ENCODE measurements around the gene MEIS1. TPM values are rescaled to one million over a fixed set of nuclear protein-coding genes. Genes with fewer than 3 reads are reported as not detected.

MEIS1 gene
- total and polyA plus RNA-seq, 2 experiments from 2014 or later: 0.16 to 0.28 TPM

DNA sequence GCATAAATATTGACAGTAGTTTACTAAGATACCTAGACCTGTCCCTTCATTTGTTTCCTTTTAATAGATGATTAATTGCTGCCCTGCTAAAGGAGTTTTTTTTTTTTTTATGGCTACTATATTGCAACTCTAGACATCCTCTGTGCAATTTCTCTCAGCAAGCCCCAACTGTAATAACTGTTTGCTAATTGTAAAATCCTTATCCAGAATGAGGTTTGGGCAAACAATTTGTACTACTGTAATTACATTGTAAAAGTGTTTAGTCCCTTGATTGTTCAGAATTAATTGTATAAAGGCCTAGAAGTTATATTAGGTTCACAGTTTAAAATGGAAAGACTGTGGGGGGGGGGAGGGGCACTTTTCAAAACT is 3.7 kb upstream of the MEIS1 start (continued):
- TF ChIP-seq, protein P1, sequence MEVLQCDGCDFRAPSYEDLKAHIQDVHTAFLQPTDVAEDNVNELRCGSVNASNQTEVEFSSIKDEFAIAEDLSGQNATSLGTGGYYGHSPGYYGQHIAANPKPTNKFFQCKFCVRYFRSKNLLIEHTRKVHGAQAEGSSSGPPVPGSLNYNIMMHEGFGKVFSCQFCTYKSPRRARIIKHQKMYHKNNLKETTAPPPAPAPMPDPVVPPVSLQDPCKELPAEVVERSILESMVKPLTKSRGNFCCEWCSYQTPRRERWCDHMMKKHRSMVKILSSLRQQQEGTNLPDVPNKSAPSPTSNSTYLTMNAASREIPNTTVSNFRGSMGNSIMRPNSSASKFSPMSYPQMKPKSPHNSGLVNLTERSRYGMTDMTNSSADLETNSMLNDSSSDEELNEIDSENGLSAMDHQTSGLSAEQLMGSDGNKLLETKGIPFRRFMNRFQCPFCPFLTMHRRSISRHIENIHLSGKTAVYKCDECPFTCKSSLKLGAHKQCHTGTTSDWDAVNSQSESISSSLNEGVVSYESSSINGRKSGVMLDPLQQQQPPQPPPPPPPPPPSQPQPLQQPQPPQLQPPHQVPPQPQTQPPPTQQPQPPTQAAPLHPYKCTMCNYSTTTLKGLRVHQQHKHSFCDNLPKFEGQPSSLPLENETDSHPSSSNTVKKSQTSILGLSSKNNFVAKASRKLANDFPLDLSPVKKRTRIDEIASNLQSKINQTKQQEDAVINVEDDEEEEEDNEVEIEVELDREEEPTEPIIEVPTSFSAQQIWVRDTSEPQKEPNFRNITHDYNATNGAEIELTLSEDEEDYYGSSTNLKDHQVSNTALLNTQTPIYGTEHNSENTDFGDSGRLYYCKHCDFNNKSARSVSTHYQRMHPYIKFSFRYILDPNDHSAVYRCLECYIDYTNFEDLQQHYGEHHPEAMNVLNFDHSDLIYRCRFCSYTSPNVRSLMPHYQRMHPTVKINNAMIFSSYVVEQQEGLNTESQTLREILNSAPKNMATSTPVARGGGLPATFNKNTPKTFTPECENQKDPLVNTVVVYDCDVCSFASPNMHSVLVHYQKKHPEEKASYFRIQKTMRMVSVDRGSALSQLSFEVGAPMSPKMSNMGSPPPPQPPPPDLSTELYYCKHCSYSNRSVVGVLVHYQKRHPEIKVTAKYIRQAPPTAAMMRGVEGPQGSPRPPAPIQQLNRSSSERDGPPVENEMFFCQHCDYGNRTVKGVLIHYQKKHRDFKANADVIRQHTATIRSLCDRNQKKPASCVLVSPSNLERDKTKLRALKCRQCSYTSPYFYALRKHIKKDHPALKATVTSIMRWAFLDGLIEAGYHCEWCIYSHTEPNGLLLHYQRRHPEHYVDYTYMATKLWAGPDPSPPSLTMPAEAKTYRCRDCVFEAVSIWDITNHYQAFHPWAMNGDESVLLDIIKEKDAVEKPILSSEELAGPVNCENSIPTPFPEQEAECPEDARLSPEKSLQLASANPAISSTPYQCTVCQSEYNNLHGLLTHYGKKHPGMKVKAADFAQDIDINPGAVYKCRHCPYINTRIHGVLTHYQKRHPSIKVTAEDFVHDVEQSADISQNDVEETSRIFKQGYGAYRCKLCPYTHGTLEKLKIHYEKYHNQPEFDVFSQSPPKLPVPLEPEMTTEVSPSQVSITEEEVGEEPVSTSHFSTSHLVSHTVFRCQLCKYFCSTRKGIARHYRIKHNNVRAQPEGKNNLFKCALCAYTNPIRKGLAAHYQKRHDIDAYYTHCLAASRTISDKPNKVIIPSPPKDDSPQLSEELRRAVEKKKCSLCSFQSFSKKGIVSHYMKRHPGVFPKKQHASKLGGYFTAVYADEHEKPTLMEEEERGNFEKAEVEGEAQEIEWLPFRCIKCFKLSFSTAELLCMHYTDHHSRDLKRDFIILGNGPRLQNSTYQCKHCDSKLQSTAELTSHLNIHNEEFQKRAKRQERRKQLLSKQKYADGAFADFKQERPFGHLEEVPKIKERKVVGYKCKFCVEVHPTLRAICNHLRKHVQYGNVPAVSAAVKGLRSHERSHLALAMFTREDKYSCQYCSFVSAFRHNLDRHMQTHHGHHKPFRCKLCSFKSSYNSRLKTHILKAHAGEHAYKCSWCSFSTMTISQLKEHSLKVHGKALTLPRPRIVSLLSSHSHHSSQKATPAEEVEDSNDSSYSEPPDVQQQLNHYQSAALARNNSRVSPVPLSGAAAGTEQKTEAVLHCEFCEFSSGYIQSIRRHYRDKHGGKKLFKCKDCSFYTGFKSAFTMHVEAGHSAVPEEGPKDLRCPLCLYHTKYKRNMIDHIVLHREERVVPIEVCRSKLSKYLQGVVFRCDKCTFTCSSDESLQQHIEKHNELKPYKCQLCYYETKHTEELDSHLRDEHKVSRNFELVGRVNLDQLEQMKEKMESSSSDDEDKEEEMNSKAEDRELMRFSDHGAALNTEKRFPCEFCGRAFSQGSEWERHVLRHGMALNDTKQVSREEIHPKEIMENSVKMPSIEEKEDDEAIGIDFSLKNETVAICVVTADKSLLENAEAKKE (CRISPR knock-in tag; IDR thresholded peaks at IDR 0.05): no peak

DNA sequence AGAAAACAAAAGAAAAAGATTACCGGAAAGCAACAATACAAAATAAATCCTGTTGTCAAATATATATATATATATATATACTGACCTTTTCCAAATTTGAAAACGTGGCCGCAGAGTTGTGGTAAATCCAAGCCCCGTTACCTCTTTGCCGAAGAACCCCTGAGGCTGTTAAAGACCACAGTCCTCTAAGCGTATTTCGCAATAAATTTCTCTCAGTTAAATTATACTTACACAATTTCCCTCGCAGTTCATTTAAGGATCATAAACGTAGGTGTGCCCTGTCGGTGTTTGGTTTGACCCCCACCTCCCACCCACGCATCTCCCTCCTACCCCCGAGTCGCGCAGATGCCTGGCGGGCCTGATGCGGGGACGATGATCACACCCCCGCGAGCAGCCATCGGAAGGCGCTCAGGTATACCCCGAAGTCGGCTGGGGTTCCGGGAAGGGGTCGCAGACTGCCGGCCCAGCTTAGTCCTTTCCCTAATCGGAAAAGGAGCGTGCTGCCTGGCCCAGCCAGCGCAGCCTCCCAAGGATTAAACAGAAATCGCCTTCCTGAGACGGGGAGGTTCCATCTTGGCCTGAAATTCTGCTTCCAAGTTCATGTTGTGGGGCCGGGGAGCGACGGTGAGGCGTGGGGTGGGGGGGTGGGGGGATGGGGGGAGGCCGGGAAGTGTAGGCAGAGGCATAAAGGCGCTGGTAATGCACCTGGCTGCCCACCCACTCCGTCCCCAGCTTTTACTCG is 2.9 kb upstream of the MEIS1 start:
- TF ChIP-seq EZH2 (IDR thresholded peaks at IDR 0.05; ENCODE audit: low read depth, unreplicated experiment): peak; percentile 93
- no peak for TF ChIP-seq ZNF331 (CRISPR knock-in tag; IDR thresholded peaks at IDR 0.05; ENCODE audit: low read depth)
- TF ChIP-seq EZH2phosphoT487 (IDR thresholded peaks at IDR 0.05; ENCODE audit: unreplicated experiment): peak; percentile 85
- TF ChIP-seq ZNF114 (CRISPR knock-in tag; IDR thresholded peaks at IDR 0.05): no peak
- Mint-ChIP-seq H3K36me3 (ENCODE audit: low read depth) (no peaks in the 10 kb centered on the region; the same call in 2 of the 3 replicates), H3K4me3 (peak overlapping the region; percentile 86), H3K27ac (no peak overlapping the region), H3K27me3 (ENCODE audit: insufficient read depth, low read depth, poor library complexity) (peaks cover 97% of the 10 kb centered on the region), H3K4me1 (peaks cover 54% of the 10 kb centered on the region), H3K9me3 (0 out of 3 replicates have a peak, but pooled peaks cover 3% of the 10 kb centered on the region)
- Histone ChIP-seq H3K4me2 (peak overlapping the region; percentile 98), H3K27ac (ENCODE audit: low read depth) (no peak overlapping the region), H3K4me1 (ENCODE audit: insufficient read depth) (peaks cover 54% of the 10 kb centered on the region), H2AFZ (no peak overlapping the region), H3F3A (replicated peaks; ENCODE audit: low read depth) (peaks cover 22% of the 10 kb centered on the region), H3K79me2 (replicated peaks; ENCODE audit: insufficient read depth) (no peaks in the 10 kb centered on the region), H3K27me3 (ENCODE audit: insufficient read depth) (peaks cover 98% of the 10 kb centered on the region), H4K20me1 (replicated peaks; ENCODE audit: insufficient read depth) (peaks cover 8% of the 10 kb centered on the region; the same call in 1 of the 2 replicates), H3K4me3 (peak overlapping the region; percentile 82), H3K9me2 (ENCODE audit: insufficient read depth) (no peaks in the 10 kb centered on the region), H3K36me3 (ENCODE audit: insufficient read depth) (no peaks in the 10 kb centered on the region)
- DNase-seq (ENCODE audit: low spot score): peak; percentile 55
- no peak for ATAC-seq
